Spinal cord (tissue), 10 donors: ENCODE data around the gene GPN1. TPM values are rescaled to one million over a fixed set of nuclear protein-coding genes. Genes with fewer than 3 reads are reported as not detected.
"Not testable (repeated sequence)": the region's sequence is repeated elsewhere in the genome, so short reads cannot be mapped to it uniquely, and the experiment has no call there.

ENCODE experiments used
- DNase-seq, 6 donors: peaks; one replicate each; pipeline versions ENCODE4 v3.0.0 to v3.0.0-alpha.2; 2013 to 2015; ENCODE audit warnings: low spot score in 6 of 6, low read depth in 4 of 6
- H3K27ac ChIP-seq: one replicate; pipeline ENCODE4 v1.5.1; 2013; ENCODE audit warnings: low read depth, low read length, control low read depth
- H3K27me3 ChIP-seq: one replicate; pipeline ENCODE4 v1.6.1; 2013; ENCODE audit warnings: low read length; ENCODE audit not compliant: control insufficient read depth, insufficient read depth
- H3K36me3 ChIP-seq: one replicate; pipeline ENCODE4 v1.6.1; 2013; ENCODE audit warnings: low read length; ENCODE audit not compliant: control insufficient read depth, insufficient read depth
- H3K4me1 ChIP-seq: one replicate; pipeline ENCODE4 v1.6.1; 2013; ENCODE audit warnings: low read length; ENCODE audit not compliant: control insufficient read depth, insufficient read depth
- H3K4me3 ChIP-seq: one replicate; pipeline ENCODE4 v1.5.1; 2013; ENCODE audit warnings: low read depth, low read length, control low read depth
- H3K9me3 ChIP-seq: one replicate; pipeline ENCODE4 v1.6.1; 2013; ENCODE audit warnings: low read length; ENCODE audit not compliant: control insufficient read depth, insufficient read depth
- WGBS: methylation state at CpG from one replicate; pipeline ENCODE4 v1.1.5; 2013; ENCODE audit warnings: missing lambda C conversion rate; ENCODE audit not compliant: insufficient coverage; 5-methylcytosine and 5-hydroxymethylcytosine counted together
- polyA plus RNA-seq, 2 donors: library from polyadenylated mRNA; unstranded; fragments of 120-200 nt; gene quantifications; one replicate each; pipeline ENCODE4 v1.2.1, GENCODE V29; 2013; ENCODE audit not compliant: insufficient read length in 2 of 2
- total RNA-seq, 2 donors: library from RNA; depleted of rRNA in 1 of 2; stranded (reverse); fragments of 120-200 nt in 1 of 2; fragments of >200 nt in 1 of 2; gene quantifications; one replicate each; pipeline versions ENCODE4 v1.2.3 to v1.2.4, GENCODE V29; 2013 to 2014
- donor health status: healthy.

Gene GPN1
- total and polyA plus RNA-seq, 4 donors, result 33.2 to 45.4 (median 39.0) TPM

- Histone ChIP-seq H3K4me3 (no peak overlapping the region), H3K4me1 (peaks cover 4% of the 10 kb centered on the region), H3K36me3 (peaks cover 16% of the 10 kb centered on the region), H3K27ac (no peak overlapping the region), H3K9me3 (no peaks in the 10 kb centered on the region), H3K27me3 (no peaks in the 10 kb centered on the region)
- no peak for DNase-seq
These were observed 3.9 kb upstream of the GPN1 start for GRCh38 chr2:27624943-27625342.

- not testable (repeated sequence) for DNase-seq, H3K27me3 ChIP-seq, H3K9me3 ChIP-seq, H3K4me1 ChIP-seq, H3K27ac ChIP-seq, H3K4me3 ChIP-seq
- WGBS, result no CpG with 5 or more reads among the region's 1 CpG
- H3K36me3 ChIP-seq, result peaks cover 14% of the 10 kb centered on the region
These were observed 2.5 kb upstream of the GPN1 start for GRCh38 chr2:27626323-27626722.

GRCh38 chr2:27626921-27627320, 1.9 kb upstream of the GPN1 start:
- not testable (repeated sequence) for H3K9me3 ChIP-seq, H3K27ac ChIP-seq, H3K27me3 ChIP-seq, H3K36me3 ChIP-seq, H3K4me1 ChIP-seq, DNase-seq, H3K4me3 ChIP-seq
- 88% methylated on average over 1 of the region's 3 CpGs for WGBS

- WGBS, result 0% methylated on average over 18 of the region's 21 CpGs
- peak overlapping the region; percentile 78 for H3K27ac ChIP-seq
These were observed 685 bp upstream of the GPN1 start for GRCh38 chr2:27627963-27628766.

GRCh38 chr2:27630257-27630656, 1.4 kb downstream of the GPN1 start:
- WGBS, result no CpG with 5 or more reads among the region's 2 CpGs
- H3K4me3 ChIP-seq, result not testable (repeated sequence)

More at GRCh38 chr2:27627963-27628766, 685 bp upstream of the GPN1 start:
- Histone ChIP-seq H3K27me3 (no peaks in the 10 kb centered on the region), H3K4me1 (peaks cover 9% of the 10 kb centered on the region), H3K4me3 (peak overlapping the region; percentile 87), H3K9me3 (no peaks in the 10 kb centered on the region), H3K36me3 (peaks cover 9% of the 10 kb centered on the region)
- DNase-seq, result peak in 2 of 6 donors; percentile 2 to 5

GRCh38 chr2:27634291-27634690, 5.4 kb downstream of the GPN1 start:
- no peak for DNase-seq
- Histone ChIP-seq H3K27ac (no peak overlapping the region), H3K9me3 (no peaks in the 10 kb centered on the region), H3K36me3 (peaks cover 32% of the 10 kb centered on the region), H3K27me3 (no peaks in the 10 kb centered on the region), H3K4me1 (peaks cover 9% of the 10 kb centered on the region), H3K4me3 (no peak overlapping the region)
- 100% methylated on average over 1 of the region's 2 CpGs for WGBS

More at GRCh38 chr2:27630257-27630656, 1.4 kb downstream of the GPN1 start:
- DNase-seq, H3K27ac ChIP-seq, H3K9me3 ChIP-seq, H3K4me1 ChIP-seq, H3K27me3 ChIP-seq: not testable (repeated sequence)
- H3K36me3 ChIP-seq, result peaks cover 15% of the 10 kb centered on the region

- Histone ChIP-seq H3K36me3 (peaks cover 41% of the 10 kb centered on the region), H3K4me3 (no peak overlapping the region), H3K27me3 (no peaks in the 10 kb centered on the region), H3K27ac (no peak overlapping the region), H3K9me3 (no peaks in the 10 kb centered on the region), H3K4me1 (no peaks in the 10 kb centered on the region)
- WGBS, result 100% methylated on average over 3 of the region's 5 CpGs
- no peak for DNase-seq
These were observed 7.9 kb downstream of the GPN1 start for GRCh38 chr2:27636766-27637165.

- Histone ChIP-seq H3K9me3 (no peaks in the 10 kb centered on the region), H3K4me1 (no peaks in the 10 kb centered on the region), H3K36me3 (peaks cover 46% of the 10 kb centered on the region), H3K4me3 (no peak overlapping the region), H3K27ac (no peak overlapping the region), H3K27me3 (no peaks in the 10 kb centered on the region)
- DNase-seq, result no peak
- no CpG with 5 or more reads among the region's 3 CpGs for WGBS
These were observed 9.3 kb downstream of the GPN1 start for GRCh38 chr2:27638037-27638637.

GRCh38 chr2:27638709-27639108, 9.9 kb downstream of the GPN1 start:
- 50% methylated on average over 1 of the region's 3 CpGs for WGBS
- no peak for DNase-seq
- H3K27ac ChIP-seq, result no peak overlapping the region
- H3K36me3 ChIP-seq, result peaks cover 42% of the 10 kb centered on the region
- H3K9me3 ChIP-seq, result no peaks in the 10 kb centered on the region
- no peaks in the 10 kb centered on the region for H3K27me3 ChIP-seq
- H3K4me1 ChIP-seq, result no peaks in the 10 kb centered on the region
- H3K4me3 ChIP-seq, result no peak overlapping the region

- WGBS, result 88% methylated on average over 2 of the region's 2 CpGs
- H3K4me3 ChIP-seq, result no peak overlapping the region
- no peak overlapping the region for H3K27ac ChIP-seq
- H3K36me3 ChIP-seq, result peaks cover 42% of the 10 kb centered on the region
- no peak for DNase-seq
- no peaks in the 10 kb centered on the region for H3K27me3 ChIP-seq
- H3K9me3 ChIP-seq, result no peaks in the 10 kb centered on the region
- no peaks in the 10 kb centered on the region for H3K4me1 ChIP-seq
These were observed 11.9 kb downstream of the GPN1 start for GRCh38 chr2:27640722-27641245.
